ENCODE measurements around the gene TCEAL2. TPM values are rescaled to one million over a fixed set of nuclear protein-coding genes. Genes with fewer than 3 reads are reported as not detected.
"Not testable (repeated sequence)": the region's sequence is repeated elsewhere in the genome, so short reads cannot be mapped to it uniquely, and the experiment has no call there.

TCEAL2 gene
- not detected in 2 replicates for total RNA-seq

- DNase-seq (ENCODE audit: low read depth in 2 of 2) = not testable (repeated sequence)
Observed at GRCh38 chrX:102125436-102125835, at the start of gene TCEAL2. TSS of gene TCEAL2 (plus strand) at chrX:102125679. CDS start at chrX:102126831, 1,152 bp downstream.

- DNase-seq (ENCODE audit: low read depth in 2 of 2) = no peak
Observed at GRCh38 chrX:102077426-102077825, 48.1 kb upstream of the TCEAL2 start.

- peak in 1 of 2 donors; percentile 7 for DNase-seq (ENCODE audit: low read depth in 2 of 2)
Observed at GRCh38 chrX:102085706-102086105, 39.8 kb upstream of the TCEAL2 start.

GRCh38 chrX:102113367-102113766 is 12.1 kb upstream of the TCEAL2 start:
- DNase-seq (ENCODE audit: low read depth in 2 of 2) = no peak

- DNase-seq (ENCODE audit: low read depth in 2 of 2) = no peak
Observed at GRCh38 chrX:102115748-102116147, 9.7 kb upstream of the TCEAL2 start.

GRCh38 chrX:102125014-102125413 is 465 bp upstream of the TCEAL2 start:
- not testable (repeated sequence) for DNase-seq (ENCODE audit: low read depth in 2 of 2)

GRCh38 chrX:102126080-102126818 is 770 bp downstream of the TCEAL2 start:
- not testable (repeated sequence) for DNase-seq (ENCODE audit: low read depth in 2 of 2)

- DNase-seq (ENCODE audit: low read depth in 2 of 2) = no peak
Observed at GRCh38 chrX:102126863-102127262, 1.4 kb downstream of the TCEAL2 start.

GRCh38 chrX:102129473-102129872 is 4.0 kb downstream of the TCEAL2 start:
- DNase-seq (ENCODE audit: low read depth in 2 of 2) = peak; percentile 7 to 14

- DNase-seq (ENCODE audit: low read depth in 2 of 2) = peak in 1 of 2 donors; percentile 1
Observed at GRCh38 chrX:102138064-102138463, 12.6 kb downstream of the TCEAL2 start.

- DNase-seq (ENCODE audit: low read depth in 2 of 2) = not testable (repeated sequence)
Observed at GRCh38 chrX:102140876-102141275, 15.4 kb downstream of the TCEAL2 start.

GRCh38 chrX:102141631-102142030 is 16.2 kb downstream of the TCEAL2 start:
- not testable (repeated sequence) for DNase-seq (ENCODE audit: low read depth in 2 of 2)

- DNase-seq (ENCODE audit: low read depth in 2 of 2) = not testable (repeated sequence)
Observed at GRCh38 chrX:102142274-102142673, 16.8 kb downstream of the TCEAL2 start, which contains the start of gene TCEAL6. TSS of gene TCEAL6 (minus strand) at chrX:102142481.

- DNase-seq (ENCODE audit: low read depth in 2 of 2) = no peak
Observed at GRCh38 chrX:102154218-102154860, 28.9 kb downstream of the TCEAL2 start.

- DNase-seq (ENCODE audit: low read depth in 2 of 2) = no peak
Observed at GRCh38 chrX:102154900-102155805, 29.7 kb downstream of the TCEAL2 start.

GRCh38 chrX:102155806-102156179 is 30.3 kb downstream of the TCEAL2 start, which contains the start of gene BEX5:
TSS of gene BEX5 (minus strand) at chrX:102155977. CDS start at chrX:102154265, 1,712 bp downstream.
- DNase-seq (ENCODE audit: low read depth in 2 of 2) = peak; percentile 14 to 35

Other genes starting within 250 kb of the TCEAL2 start
- gene ZMAT1, start 193.7 kb upstream of the TCEAL2 start, total RNA-seq = 0.64 and 1.3 TPM in 2 replicates
- not detected in 2 replicates for gene TCEAL6, start 16.8 kb downstream of the TCEAL2 start, total RNA-seq
- gene BEX5, start 30.3 kb downstream of the TCEAL2 start, total RNA-seq = 0.90 and 1.6 TPM in 2 replicates
- gene TCP11X1, start 89.6 kb downstream of the TCEAL2 start, total RNA-seq = not detected in 2 replicates
- not detected in 2 replicates for gene NXF2, start 121.5 kb downstream of the TCEAL2 start, total RNA-seq

Data from dermis microvascular lymphatic vessel endothelial cell (primary cell).